ENCODE data around the gene ZCCHC18. TPM values are rescaled to one million over a fixed set of nuclear protein-coding genes. Genes with fewer than 3 reads are reported as not detected.

The ZCCHC18 gene
- total RNA-seq, 1 experiment from 2014 or later: 1.5 TPM

DNA sequence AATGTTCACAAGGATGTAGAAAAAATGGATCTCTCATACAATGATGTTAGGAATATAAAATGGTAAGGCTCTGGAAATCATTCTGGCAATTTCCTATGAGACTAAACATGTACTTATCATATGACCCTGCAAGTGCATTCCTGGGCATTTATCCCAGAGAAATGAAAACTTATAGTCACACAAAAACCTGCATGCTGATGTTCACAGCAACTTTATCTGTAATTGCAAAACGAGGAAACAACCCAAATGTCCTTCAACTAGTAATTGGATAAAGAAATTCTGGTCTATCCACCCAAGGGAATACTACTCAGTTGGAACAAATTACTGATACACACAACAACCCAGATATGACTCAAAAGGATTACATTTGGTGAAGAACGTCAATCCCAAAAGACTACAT lies 14.5 kb downstream of the ZCCHC18 start:
- no peak for DNase-seq
- no peak overlapping the region for H3K18ac ChIP-seq (ENCODE audit: insufficient read length, low read depth, low read length)
- no peaks in the 10 kb centered on the region for H3K79me2 ChIP-seq (ENCODE audit: insufficient read depth, low read length)
- no peak overlapping the region for H3K56ac ChIP-seq (ENCODE audit: insufficient read length, low read depth, low read length)
- TF ChIP-seq, protein P1, sequence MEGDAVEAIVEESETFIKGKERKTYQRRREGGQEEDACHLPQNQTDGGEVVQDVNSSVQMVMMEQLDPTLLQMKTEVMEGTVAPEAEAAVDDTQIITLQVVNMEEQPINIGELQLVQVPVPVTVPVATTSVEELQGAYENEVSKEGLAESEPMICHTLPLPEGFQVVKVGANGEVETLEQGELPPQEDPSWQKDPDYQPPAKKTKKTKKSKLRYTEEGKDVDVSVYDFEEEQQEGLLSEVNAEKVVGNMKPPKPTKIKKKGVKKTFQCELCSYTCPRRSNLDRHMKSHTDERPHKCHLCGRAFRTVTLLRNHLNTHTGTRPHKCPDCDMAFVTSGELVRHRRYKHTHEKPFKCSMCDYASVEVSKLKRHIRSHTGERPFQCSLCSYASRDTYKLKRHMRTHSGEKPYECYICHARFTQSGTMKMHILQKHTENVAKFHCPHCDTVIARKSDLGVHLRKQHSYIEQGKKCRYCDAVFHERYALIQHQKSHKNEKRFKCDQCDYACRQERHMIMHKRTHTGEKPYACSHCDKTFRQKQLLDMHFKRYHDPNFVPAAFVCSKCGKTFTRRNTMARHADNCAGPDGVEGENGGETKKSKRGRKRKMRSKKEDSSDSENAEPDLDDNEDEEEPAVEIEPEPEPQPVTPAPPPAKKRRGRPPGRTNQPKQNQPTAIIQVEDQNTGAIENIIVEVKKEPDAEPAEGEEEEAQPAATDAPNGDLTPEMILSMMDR (conservative IDR thresholded peaks at IDR 0.05): no peak
- H2BK5ac ChIP-seq (ENCODE audit: insufficient read length, low read length): no peak overlapping the region
- peaks cover 0 to 56% of the 10 kb centered on the region in 2 experiments; a peak in 2 of 5 replicates for H3K9me3 Mint-ChIP-seq
- no CpG with 5 or more reads among the region's 2 CpGs for WGBS (ENCODE audit: extremely low coverage, insufficient read length, low lambda C conversion rate)
- no peak overlapping the region for H4K8ac ChIP-seq (replicated peaks; ENCODE audit: insufficient read length, low read depth, low read length)
- peaks cover 0 to 2% (median 0%) of the 10 kb centered on the region in 3 experiments; a peak in 1 of 7 replicates for H3K36me3 Mint-ChIP-seq (ENCODE audit: insufficient read depth in 1 of 3, low read depth in 3 of 3)
- no peak overlapping the region for H2BK20ac ChIP-seq (ENCODE audit: low read depth, low read length, poor library complexity, severe bottlenecking)
- no peak overlapping the region for H2BK12ac ChIP-seq (ENCODE audit: insufficient read length, low read depth, low read length)
- no peak overlapping the region for H3K14ac ChIP-seq (ENCODE audit: insufficient read depth, low read length)
- no peak overlapping the region for H3K4ac ChIP-seq (ENCODE audit: low read depth, low read length)
- H2AK5ac ChIP-seq (ENCODE audit: insufficient read length, low read length): no peak overlapping the region
- no peak overlapping the region for H3K4me3 Mint-ChIP-seq
- H2BK15ac ChIP-seq (ENCODE audit: low read depth, low read length): no peak overlapping the region
- no peaks in the 10 kb centered on the region for H3K79me1 ChIP-seq (ENCODE audit: insufficient read depth, low read depth, low read length, poor library complexity, severe bottlenecking)
- H3K4me1 ChIP-seq (ENCODE audit: insufficient read depth, low read length): no peaks in the 10 kb centered on the region
- H2BK120ac ChIP-seq (ENCODE audit: low read depth, low read length, poor library complexity, severe bottlenecking): no peak overlapping the region
- no peak overlapping the region for H3K27ac ChIP-seq (ENCODE audit: insufficient read length, low read depth, low read length)
- H3K27ac Mint-ChIP-seq: no peak overlapping the region
- H3K23ac ChIP-seq (ENCODE audit: insufficient read length, low read depth, low read length): no peak overlapping the region
- no peak overlapping the region for H3T11ph ChIP-seq (ENCODE audit: low read length)
- H4K20me1 ChIP-seq (ENCODE audit: control insufficient read depth, insufficient read depth, insufficient read length): no peaks in the 10 kb centered on the region
- H3K9me3 ChIP-seq (ENCODE audit: control insufficient read depth, low read depth, low read length): peaks cover 14% of the 10 kb centered on the region
- no peak overlapping the region for H3K9ac ChIP-seq (ENCODE audit: extremely low read depth, insufficient read length, low read length)
- H3K27me3 ChIP-seq (ENCODE audit: insufficient read depth, low read length): no peaks in the 10 kb centered on the region
- no peak overlapping the region for H4K91ac ChIP-seq (ENCODE audit: insufficient read length, low read depth, low read length)
- no peaks in the 10 kb centered on the region for H3K27me3 Mint-ChIP-seq (ENCODE audit: low read depth)
- H3K4me2 ChIP-seq (ENCODE audit: insufficient read depth, insufficient read length, low read length): no peak overlapping the region
- H4K5ac ChIP-seq (ENCODE audit: insufficient read length, low read depth, low read length): no peak overlapping the region
- H2AFZ ChIP-seq (ENCODE audit: low read length): no peak overlapping the region
- H3K4me1 Mint-ChIP-seq: no peaks in the 10 kb centered on the region
- no peaks in the 10 kb centered on the region for H3K23me2 ChIP-seq (ENCODE audit: insufficient read length, low read depth, low read length, poor library complexity, severe bottlenecking)
